ENCODE measurements around the gene VIPAS39. TPM values are rescaled to one million over a fixed set of nuclear protein-coding genes. Genes with fewer than 3 reads are reported as not detected.

The VIPAS39 gene
- total and polyA plus RNA-seq, 12 donors: 8.0 to 18.7 (median 13.7) TPM

DNA sequence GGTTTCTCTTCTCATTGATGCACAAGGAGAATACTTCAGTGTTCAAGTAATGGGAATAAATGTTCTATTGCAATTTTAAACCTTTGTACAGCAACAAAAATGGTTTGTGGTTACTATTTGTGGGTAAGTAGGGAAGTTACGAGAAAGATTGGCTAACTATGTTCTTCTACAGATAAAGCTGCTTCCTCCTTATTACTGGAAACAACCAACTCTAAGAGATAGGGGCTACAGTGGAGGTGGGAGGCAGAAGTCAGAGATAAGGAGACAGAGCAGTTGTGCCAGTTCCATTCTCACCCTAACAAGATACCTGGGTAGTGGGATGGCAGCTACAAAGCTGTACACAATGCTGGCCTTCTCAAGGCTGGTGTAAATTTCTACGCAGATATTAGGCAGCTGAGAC lies 50.2 kb downstream of the VIPAS39 start:
- H3K4me3 ChIP-seq: peak overlapping the region in 1 of 10 donors; percentile 20
- no peak for DNase-seq
- peaks cover 0 to 5% (median 0%) of the 10 kb centered on the region in 9 donors for H3K36me3 ChIP-seq
- H3K9me3 ChIP-seq: no peaks in the 10 kb centered on the region
- WGBS, 2 donors: 77 to 83% methylated on average over 2 of the region's 2 CpGs
- TF ChIP-seq, protein P1, sequence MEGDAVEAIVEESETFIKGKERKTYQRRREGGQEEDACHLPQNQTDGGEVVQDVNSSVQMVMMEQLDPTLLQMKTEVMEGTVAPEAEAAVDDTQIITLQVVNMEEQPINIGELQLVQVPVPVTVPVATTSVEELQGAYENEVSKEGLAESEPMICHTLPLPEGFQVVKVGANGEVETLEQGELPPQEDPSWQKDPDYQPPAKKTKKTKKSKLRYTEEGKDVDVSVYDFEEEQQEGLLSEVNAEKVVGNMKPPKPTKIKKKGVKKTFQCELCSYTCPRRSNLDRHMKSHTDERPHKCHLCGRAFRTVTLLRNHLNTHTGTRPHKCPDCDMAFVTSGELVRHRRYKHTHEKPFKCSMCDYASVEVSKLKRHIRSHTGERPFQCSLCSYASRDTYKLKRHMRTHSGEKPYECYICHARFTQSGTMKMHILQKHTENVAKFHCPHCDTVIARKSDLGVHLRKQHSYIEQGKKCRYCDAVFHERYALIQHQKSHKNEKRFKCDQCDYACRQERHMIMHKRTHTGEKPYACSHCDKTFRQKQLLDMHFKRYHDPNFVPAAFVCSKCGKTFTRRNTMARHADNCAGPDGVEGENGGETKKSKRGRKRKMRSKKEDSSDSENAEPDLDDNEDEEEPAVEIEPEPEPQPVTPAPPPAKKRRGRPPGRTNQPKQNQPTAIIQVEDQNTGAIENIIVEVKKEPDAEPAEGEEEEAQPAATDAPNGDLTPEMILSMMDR (IDR thresholded peaks at IDR 0.05): no peak
- intact Hi-C loops (cut with DNase I): no loop called here
- peak overlapping the region in 1 of 10 donors; percentile 70 for H3K27ac ChIP-seq
- no peaks in the 10 kb centered on the region for H3K27me3 ChIP-seq
- H3K4me1 ChIP-seq: peaks cover 0 to 30% (median 0%) of the 10 kb centered on the region in 9 donors
- ATAC-seq: peak in 2 of 8 donors; percentile 15 to 34

DNA sequence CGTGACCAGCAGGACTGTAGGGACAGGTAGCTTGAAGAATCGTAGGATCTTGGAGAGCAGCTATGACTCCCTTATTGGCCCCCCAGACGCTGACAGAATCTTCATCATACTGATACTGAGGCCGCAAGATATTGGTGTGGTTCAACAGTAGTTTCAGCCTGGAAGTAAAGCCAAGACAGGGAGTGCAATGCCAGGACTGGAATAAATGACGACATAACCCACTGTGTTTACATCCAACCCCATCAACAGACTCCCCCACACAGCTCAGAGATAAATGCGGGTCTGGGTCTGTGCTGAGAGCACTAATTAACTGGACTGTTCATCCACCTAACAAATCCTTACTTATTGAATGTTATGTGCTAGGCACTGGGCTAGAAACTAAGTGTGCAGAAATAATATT lies 50.7 kb downstream of the VIPAS39 start:
- intact Hi-C loops (cut with DNase I): no loop called here
- peak in 1 of 8 donors; percentile 28 for ATAC-seq

GRCh38 chr14:77406086-77406485 lies 51.3 kb downstream of the VIPAS39 start:
- ATAC-seq: no peak
- intact Hi-C loops (cut with DNase I): no loop called here
- Histone ChIP-seq H3K4me3 (no peak overlapping the region), H3K27ac (no peak overlapping the region), H3K36me3 (peaks cover 0 to 5% (median 0%) of the 10 kb centered on the region in 9 donors), H3K9me3 (no peaks in the 10 kb centered on the region), H3K4me1 (peaks cover 0 to 30% (median 0%) of the 10 kb centered on the region in 9 donors), H3K27me3 (no peaks in the 10 kb centered on the region)
- TF ChIP-seq, protein P1 (IDR thresholded peaks at IDR 0.05): no peak
- WGBS, 2 donors: 52 to 63% methylated on average over 3 of the region's 3 CpGs
- DNase-seq: no peak

More for the DNA sequence above, 50.7 kb downstream of the VIPAS39 start:
- H3K4me1 ChIP-seq: peaks cover 0 to 30% (median 0%) of the 10 kb centered on the region in 9 donors
- WGBS, 2 donors: 42 to 48% methylated on average over 6 of the region's 6 CpGs
- DNase-seq: no peak
- H3K4me3 ChIP-seq: peak overlapping the region in 1 of 10 donors; percentile 20
- TF ChIP-seq, protein P1 (IDR thresholded peaks at IDR 0.05): no peak
- no peaks in the 10 kb centered on the region for H3K27me3 ChIP-seq
- no peaks in the 10 kb centered on the region for H3K9me3 ChIP-seq
- peak overlapping the region in 1 of 10 donors; percentile 70 for H3K27ac ChIP-seq
- H3K36me3 ChIP-seq: peaks cover 0 to 5% (median 0%) of the 10 kb centered on the region in 9 donors

DNA sequence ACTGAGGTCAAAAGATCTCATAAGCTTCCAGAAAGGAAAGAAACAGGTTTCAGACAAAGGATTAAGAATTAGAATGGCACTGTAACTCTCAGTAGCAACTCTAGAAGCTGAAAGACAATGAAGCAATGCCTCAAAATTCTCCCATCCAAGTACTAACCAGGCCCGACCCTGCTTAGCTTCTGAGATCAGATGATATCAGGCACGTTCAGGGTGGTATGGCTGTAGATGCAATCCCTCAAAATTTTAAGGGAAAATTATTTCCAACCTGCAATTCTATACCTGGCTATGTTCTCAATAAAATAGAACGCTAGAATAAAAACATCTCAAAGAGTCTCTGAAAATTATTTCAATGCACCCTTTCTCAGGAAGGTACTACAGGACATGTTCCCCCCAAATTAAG lies 53.6 kb downstream of the VIPAS39 start:
- TF ChIP-seq, protein P1 (IDR thresholded peaks at IDR 0.05): no peak
- peaks cover 0 to 30% (median 0%) of the 10 kb centered on the region in 9 donors for H3K4me1 ChIP-seq
- intact Hi-C loops (cut with DNase I): no loop called here
- peaks cover 0 to 5% (median 0%) of the 10 kb centered on the region in 9 donors for H3K36me3 ChIP-seq
- ATAC-seq: no peak
- H3K9me3 ChIP-seq: no peaks in the 10 kb centered on the region
- H3K27ac ChIP-seq: no peak overlapping the region
- H3K4me3 ChIP-seq: no peak overlapping the region
- 85 to 89% methylated on average over 3 of the region's 3 CpGs for WGBS, 2 donors
- no peak for DNase-seq
- H3K27me3 ChIP-seq: no peaks in the 10 kb centered on the region

Measured in heart right ventricle (tissue), 16 donors.